Thoracic aorta (tissue), 2 donors: ENCODE results near the gene MYL12A. TPM values are rescaled to one million over a fixed set of nuclear protein-coding genes. Genes with fewer than 3 reads are reported as not detected.
A peak's percentile ranks its signal among the peaks of the same experiment; 100 is the strongest.

Experiments used
- ATAC-seq: fragments of 150-250 bp; one replicate; pipeline ENCODE4 v1.8.0; 2017; ENCODE audit warnings: low read depth; ENCODE audit not compliant: insufficient number of reproducible peaks, low FRiP score
- DNase-seq: peaks from one replicate; pipeline ENCODE4 v3.0.0-alpha.2; 2020; ENCODE audit warnings: low spot score
- H3K27ac ChIP-seq, 2 donors: fragments of 200-600 bp; sonication (generic); 1 replicate in 1 of 2; 2 replicates in 1 of 2; pipeline ENCODE4 v1.5.1; 2016; ENCODE audit warnings: mild to moderate bottlenecking in 2 of 2, moderate library complexity in 2 of 2
- H3K27me3 ChIP-seq: fragments of 200-600 bp; sonication (generic); replicated peaks from 2 replicates; pipeline ENCODE4 v1.6.0; 2016; ENCODE audit warnings: mild to moderate bottlenecking; ENCODE audit not compliant: insufficient read depth
- H3K36me3 ChIP-seq: fragments of 200-600 bp; sonication (generic); one replicate; pipeline ENCODE4 v1.5.1; 2016
- H3K4me1 ChIP-seq, 2 donors: fragments of 200-600 bp; sonication (generic); 1 replicate in 1 of 2; 2 replicates in 1 of 2; pipeline versions ENCODE4 v1.5.1 to v1.6.0; 2016; ENCODE audit warnings: low read depth in 2 of 2, mild to moderate bottlenecking in 1 of 2; ENCODE audit not compliant: control insufficient read depth in 1 of 2
- H3K4me3 ChIP-seq: fragments of 200-600 bp; sonication (generic); 2 replicates; pipeline ENCODE4 v1.5.1; 2016; ENCODE audit warnings: mild to moderate bottlenecking
- H3K9me3 ChIP-seq: fragments of 200-600 bp; sonication (generic); 2 replicates; pipeline ENCODE4 v1.5.1; 2016
- total RNA-seq, 2 donors: library from RNA; depleted of rRNA; stranded (reverse); fragments of >200 nt; gene quantifications; one replicate each; pipeline versions ENCODE4 v1.1.0 to v1.2.3, GENCODE V29; 2016
- TF ChIP-seq, protein P1 (sequence below): fragments of 200-600 bp; sonication (generic); IDR thresholded peaks from one replicate; pipeline ENCODE4 v1.5.1; 2019; ENCODE audit warnings: antibody characterized with exemption

Gene MYL12A
- total RNA-seq, 2 donors from 2014 or later: 451 to 800 TPM

GRCh38 chr18:3245853-3246634 lies 1.6 kb upstream of the MYL12A start:
- peaks cover 18 to 40% of the 10 kb centered on the region in 2 donors for H3K4me1 ChIP-seq
- DNase-seq: peak; percentile 50
- no peaks in the 10 kb centered on the region for H3K27me3 ChIP-seq
- TF ChIP-seq, protein P1, sequence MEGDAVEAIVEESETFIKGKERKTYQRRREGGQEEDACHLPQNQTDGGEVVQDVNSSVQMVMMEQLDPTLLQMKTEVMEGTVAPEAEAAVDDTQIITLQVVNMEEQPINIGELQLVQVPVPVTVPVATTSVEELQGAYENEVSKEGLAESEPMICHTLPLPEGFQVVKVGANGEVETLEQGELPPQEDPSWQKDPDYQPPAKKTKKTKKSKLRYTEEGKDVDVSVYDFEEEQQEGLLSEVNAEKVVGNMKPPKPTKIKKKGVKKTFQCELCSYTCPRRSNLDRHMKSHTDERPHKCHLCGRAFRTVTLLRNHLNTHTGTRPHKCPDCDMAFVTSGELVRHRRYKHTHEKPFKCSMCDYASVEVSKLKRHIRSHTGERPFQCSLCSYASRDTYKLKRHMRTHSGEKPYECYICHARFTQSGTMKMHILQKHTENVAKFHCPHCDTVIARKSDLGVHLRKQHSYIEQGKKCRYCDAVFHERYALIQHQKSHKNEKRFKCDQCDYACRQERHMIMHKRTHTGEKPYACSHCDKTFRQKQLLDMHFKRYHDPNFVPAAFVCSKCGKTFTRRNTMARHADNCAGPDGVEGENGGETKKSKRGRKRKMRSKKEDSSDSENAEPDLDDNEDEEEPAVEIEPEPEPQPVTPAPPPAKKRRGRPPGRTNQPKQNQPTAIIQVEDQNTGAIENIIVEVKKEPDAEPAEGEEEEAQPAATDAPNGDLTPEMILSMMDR: peak; percentile 97
- H3K27ac ChIP-seq: peak overlapping the region; percentile 99 to 100
- H3K36me3 ChIP-seq: peaks cover 4% of the 10 kb centered on the region
- H3K4me3 ChIP-seq: peak overlapping the region; percentile 89
- no peaks in the 10 kb centered on the region for H3K9me3 ChIP-seq
- no peak for ATAC-seq

GRCh38 chr18:3246635-3247239 lies 864 bp upstream of the MYL12A start:
- TF ChIP-seq, protein P1: no peak
- Histone ChIP-seq H3K4me3 (peak overlapping the region; percentile 89), H3K27me3 (no peaks in the 10 kb centered on the region), H3K9me3 (no peaks in the 10 kb centered on the region), H3K36me3 (peaks cover 4% of the 10 kb centered on the region), H3K4me1 (peaks cover 20 to 45% of the 10 kb centered on the region in 2 donors), H3K27ac (peak overlapping the region; percentile 99 to 100)
- DNase-seq (no peak), ATAC-seq (no peak)

- H3K36me3 ChIP-seq: peaks cover 5% of the 10 kb centered on the region
- TF ChIP-seq, protein P1: peak; percentile 3
- H3K27ac ChIP-seq: peak overlapping the region; percentile 99 to 100
- H3K4me1 ChIP-seq: peaks cover 23 to 55% of the 10 kb centered on the region in 2 donors
- DNase-seq: no peak
- no peak for ATAC-seq
- peak overlapping the region; percentile 89 for H3K4me3 ChIP-seq
- H3K9me3 ChIP-seq: no peaks in the 10 kb centered on the region
- no peaks in the 10 kb centered on the region for H3K27me3 ChIP-seq
Measured at GRCh38 chr18:3248062-3248657, 559 bp downstream of the MYL12A start.

DNA sequence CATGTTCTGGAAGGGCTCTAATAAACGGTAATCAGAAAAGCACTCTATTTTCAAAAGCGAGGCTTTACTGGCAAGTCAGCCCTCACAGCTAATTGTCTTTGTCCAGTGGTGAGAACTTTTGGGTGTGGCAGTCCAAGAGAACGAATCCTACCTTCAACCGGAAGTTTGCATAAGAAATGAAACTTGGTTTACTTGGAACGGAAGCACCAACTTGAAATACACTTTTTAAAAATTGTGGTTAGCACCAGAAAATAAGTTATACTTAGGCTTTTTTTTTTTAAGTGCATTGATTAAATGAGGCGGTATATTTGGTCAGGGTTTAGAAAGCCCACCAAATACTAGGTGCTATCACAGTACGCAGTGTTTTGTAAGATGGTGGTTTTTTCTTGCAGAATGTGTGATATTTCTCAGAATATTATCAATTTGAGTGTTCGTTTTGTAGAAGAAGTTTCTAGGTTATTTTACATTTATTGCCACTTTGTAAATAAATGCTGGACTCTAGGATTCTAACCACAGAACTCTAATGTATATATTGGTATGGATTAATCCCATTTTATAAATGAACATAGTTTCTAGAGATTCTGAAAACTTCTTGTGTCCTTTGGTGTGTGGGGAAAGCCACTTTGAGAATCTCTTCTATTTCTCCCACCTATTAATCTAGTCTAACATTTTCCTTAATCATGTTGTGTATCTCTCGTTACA lies 1.2 kb downstream of the MYL12A start:
- TF ChIP-seq, protein P1: no peak
- no peak for DNase-seq
- Histone ChIP-seq H3K4me1 (peaks cover 22 to 55% of the 10 kb centered on the region in 2 donors), H3K4me3 (peak overlapping the region; percentile 89), H3K27ac (peak overlapping the region; percentile 99 to 100), H3K36me3 (peaks cover 12% of the 10 kb centered on the region), H3K9me3 (no peaks in the 10 kb centered on the region), H3K27me3 (no peaks in the 10 kb centered on the region)
- ATAC-seq: no peak
